Measurements from ENCODE around the gene SHISA7.

Gene SHISA7

GRCh38 chr19:55434356-55434919, 8.7 kb downstream of the SHISA7 start:
- Histone ChIP-seq H3K4me3 (no peak overlapping the region), H3K27ac (no peak overlapping the region)
- no peak for DNase-seq (ENCODE audit: low spot score)
- no peak for TF ChIP-seq CTCF (IDR thresholded peaks at IDR 0.05)

DNA sequence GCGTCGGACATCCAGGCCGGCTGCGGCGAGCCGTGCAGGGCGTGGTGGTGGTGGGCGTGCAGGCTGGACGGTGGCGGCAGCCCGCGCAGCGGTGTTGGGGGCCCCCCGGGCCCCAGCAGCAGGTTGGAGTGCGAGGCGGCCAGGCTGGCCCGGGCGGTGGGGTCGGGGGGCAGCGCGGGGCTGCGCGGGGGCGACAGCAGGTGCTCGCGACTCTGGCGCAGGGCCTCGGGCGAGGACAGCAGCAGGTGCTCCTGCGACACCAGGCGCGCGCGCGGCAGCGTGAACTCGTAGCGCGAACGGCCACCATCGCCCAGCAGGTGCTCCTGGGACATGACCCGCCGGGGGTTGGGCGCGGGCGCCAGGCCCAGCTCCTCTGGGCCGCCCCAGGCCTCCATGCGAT, 9.8 kb downstream of the SHISA7 start:
- no peak overlapping the region for H3K27ac ChIP-seq
- TF ChIP-seq CTCF (IDR thresholded peaks at IDR 0.05): no peak
- no peak for DNase-seq (ENCODE audit: low spot score)
- no peak overlapping the region for H3K4me3 ChIP-seq

DNA sequence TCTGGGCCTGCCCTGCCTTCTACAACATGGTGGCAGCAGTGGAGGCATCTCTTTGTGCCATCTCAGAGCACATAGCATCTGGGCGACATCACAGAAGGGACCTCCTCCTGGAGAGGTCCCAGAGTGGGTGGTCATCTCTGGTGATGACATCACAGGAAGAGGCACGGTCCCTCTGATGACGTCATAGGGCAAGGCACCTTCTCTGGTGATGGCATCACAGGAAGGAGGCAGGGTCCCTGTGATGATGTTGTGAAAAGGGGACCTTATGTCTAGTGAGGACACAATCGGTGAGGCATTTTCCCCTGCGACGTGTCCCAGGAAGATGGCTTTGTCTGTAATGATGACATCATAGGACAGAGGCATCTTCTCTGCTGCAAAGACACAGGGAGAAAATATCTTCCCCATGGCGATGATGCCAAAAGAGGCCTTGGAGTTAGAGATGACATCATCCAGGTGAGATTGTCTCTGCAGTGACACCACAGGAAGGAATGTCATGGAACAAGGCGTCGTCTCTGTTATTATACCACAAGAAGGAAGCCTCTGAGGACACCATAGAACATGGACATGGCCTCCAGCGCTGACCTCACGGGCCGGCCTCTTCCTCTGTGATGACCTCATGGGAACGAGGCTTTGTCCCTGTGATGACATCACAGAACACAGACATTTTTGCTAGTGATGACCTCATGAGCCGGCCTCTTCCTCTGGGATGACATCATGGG, 10.7 kb downstream of the SHISA7 start:
- no peak overlapping the region for H3K27ac ChIP-seq
- DNase-seq (ENCODE audit: low spot score): no peak
- no peak overlapping the region for H3K4me3 ChIP-seq
- TF ChIP-seq CTCF (IDR thresholded peaks at IDR 0.05): no peak

GRCh38 chr19:55431183-55431582, 11.9 kb downstream of the SHISA7 start:
- Histone ChIP-seq H3K27ac (no peak overlapping the region), H3K4me3 (no peak overlapping the region)
- TF ChIP-seq CTCF (IDR thresholded peaks at IDR 0.05): no peak
- no peak for DNase-seq (ENCODE audit: low spot score)

DNA sequence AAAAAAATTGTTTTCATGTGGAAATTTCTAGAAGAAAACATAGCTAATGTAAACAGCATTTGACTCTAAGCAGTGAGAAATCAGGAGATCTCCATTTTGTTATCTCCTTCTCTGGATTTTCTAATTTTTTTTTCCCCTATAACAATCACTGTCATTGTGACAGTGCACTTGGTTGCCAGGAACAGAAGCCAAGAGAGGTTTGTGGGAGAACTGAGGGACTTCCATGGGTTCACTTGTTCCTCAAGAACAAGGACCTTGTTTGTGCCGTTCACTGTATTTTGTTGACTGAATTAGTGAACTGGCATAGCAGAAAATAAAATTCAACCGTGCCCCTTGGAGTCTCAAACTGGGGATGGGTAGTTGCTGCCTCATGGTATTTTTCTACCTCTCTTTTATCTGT, 17.1 kb downstream of the SHISA7 start:
- H3K4me3 ChIP-seq: no peak overlapping the region
- H3K27ac ChIP-seq: no peak overlapping the region
- TF ChIP-seq CTCF (IDR thresholded peaks at IDR 0.05): no peak
- no peak for DNase-seq (ENCODE audit: low spot score)

GRCh38 chr19:55424518-55424917, 18.6 kb downstream of the SHISA7 start:
- TF ChIP-seq CTCF (IDR thresholded peaks at IDR 0.05): no peak
- DNase-seq (ENCODE audit: low spot score): no peak
- H3K4me3 ChIP-seq: no peak overlapping the region
- no peak overlapping the region for H3K27ac ChIP-seq
